ENCODE results near the gene ELFN1. TPM values are rescaled to one million over a fixed set of nuclear protein-coding genes. Genes with fewer than 3 reads are reported as not detected.

The ELFN1 gene
- total RNA-seq, 2 donors from 2014 or later, result 0.06 to 0.19 TPM

GRCh38 chr7:1767524-1767923 lies 97.4 kb downstream of the ELFN1 start:
- Mint-ChIP-seq H3K4me1 (no peaks in the 10 kb centered on the region), H3K4me3 (no peak overlapping the region), H3K9me3 (no peaks in the 10 kb centered on the region), H3K27me3 (no peaks in the 10 kb centered on the region), H3K36me3 (ENCODE audit: low read depth) (no peaks in the 10 kb centered on the region), H3K27ac (no peak overlapping the region)
- no peak for ATAC-seq (replicated peaks)

- no peaks in the 10 kb centered on the region for H3K9me3 Mint-ChIP-seq
- no peak overlapping the region for H3K27ac Mint-ChIP-seq
- H3K36me3 Mint-ChIP-seq (ENCODE audit: low read depth), result no peaks in the 10 kb centered on the region
- no peak for ATAC-seq (replicated peaks)
- no peaks in the 10 kb centered on the region for H3K4me1 Mint-ChIP-seq
- no peaks in the 10 kb centered on the region for H3K27me3 Mint-ChIP-seq
- H3K4me3 Mint-ChIP-seq, result no peak overlapping the region
These were observed 98.8 kb downstream of the ELFN1 start for GRCh38 chr7:1768832-1769231.

DNA sequence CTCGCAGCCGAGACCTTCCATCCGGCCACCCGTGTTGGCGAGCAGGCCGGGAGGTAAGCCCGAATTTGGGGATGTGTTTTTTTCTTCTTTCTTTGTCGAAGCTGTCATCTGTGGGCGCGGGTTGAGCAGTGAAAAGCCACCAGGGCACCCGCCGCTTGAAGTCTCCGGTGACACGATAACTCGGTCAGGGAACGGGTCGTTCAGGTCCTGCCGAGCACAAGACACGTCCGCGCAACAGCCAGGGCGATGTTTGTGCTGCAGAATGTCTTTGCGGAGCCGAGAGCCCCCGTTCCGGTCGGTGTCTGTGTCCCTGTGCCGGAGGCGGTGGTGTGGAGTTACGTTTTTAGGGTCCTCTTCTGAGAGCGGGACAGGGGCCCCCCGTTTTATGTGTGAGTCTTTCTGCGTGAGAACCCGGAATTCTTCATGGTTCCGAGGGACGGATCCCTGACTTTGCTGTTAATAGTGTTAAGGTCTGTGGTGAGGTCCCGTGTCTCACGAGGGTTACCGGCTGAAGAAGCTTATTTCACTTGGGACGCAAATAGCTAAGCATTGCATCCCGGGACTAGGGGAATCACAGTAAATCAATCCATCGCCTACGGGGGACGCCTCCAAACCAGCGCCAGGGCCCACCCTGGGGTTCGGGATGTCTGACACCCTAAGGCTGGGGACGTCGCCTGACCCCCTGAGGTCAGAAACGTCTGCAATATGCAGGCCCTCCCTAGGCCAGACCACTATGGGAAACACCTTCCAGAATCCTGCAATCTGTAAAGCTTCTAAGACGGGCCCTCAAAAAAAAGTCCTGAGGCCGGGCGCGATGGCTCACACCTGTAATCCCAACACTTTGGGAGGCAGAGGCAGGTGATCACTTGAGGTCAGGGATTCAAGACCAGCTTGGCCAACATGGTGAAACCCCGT lies 99.5 kb downstream of the ELFN1 start:
- H3K4me1 Mint-ChIP-seq, result no peaks in the 10 kb centered on the region
- ATAC-seq (replicated peaks), result no peak
- H3K9me3 Mint-ChIP-seq, result no peaks in the 10 kb centered on the region
- H3K4me3 Mint-ChIP-seq, result no peak overlapping the region
- H3K27me3 Mint-ChIP-seq, result peaks cover 5% of the 10 kb centered on the region
- H3K36me3 Mint-ChIP-seq (ENCODE audit: low read depth), result no peaks in the 10 kb centered on the region
- H3K27ac Mint-ChIP-seq, result no peak overlapping the region

GRCh38 chr7:1770331-1770730 lies 100.3 kb downstream of the ELFN1 start:
- H3K27me3 Mint-ChIP-seq, result peaks cover 5% of the 10 kb centered on the region
- no peak overlapping the region for H3K4me3 Mint-ChIP-seq
- no peaks in the 10 kb centered on the region for H3K36me3 Mint-ChIP-seq (ENCODE audit: low read depth)
- ATAC-seq (replicated peaks), result no peak
- no peak overlapping the region for H3K27ac Mint-ChIP-seq
- H3K9me3 Mint-ChIP-seq, result peaks cover under 1% of the 10 kb centered on the region
- no peaks in the 10 kb centered on the region for H3K4me1 Mint-ChIP-seq

DNA sequence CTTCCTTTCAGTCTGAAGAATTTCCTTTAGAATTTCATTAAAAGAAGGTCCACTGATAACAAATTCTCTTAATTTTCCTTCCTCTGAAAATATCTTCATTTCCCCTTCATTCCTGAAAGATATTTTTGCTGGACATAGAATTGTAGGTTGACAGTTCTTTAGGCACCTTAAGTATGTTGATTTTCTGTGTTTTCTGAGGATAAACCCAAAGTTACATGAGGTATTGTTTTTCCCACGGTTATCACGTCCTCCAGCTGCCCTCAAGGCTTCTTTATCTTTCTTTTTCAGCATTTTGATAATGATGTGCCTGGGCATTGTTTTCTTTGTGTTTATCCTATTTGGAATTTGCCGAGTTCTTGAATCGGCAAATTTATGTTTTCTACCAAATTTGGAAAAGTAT lies 105.3 kb downstream of the ELFN1 start:
- Mint-ChIP-seq H3K27me3 (peaks cover 9% of the 10 kb centered on the region), H3K36me3 (ENCODE audit: low read depth) (no peaks in the 10 kb centered on the region), H3K9me3 (peaks cover 9% of the 10 kb centered on the region), H3K4me1 (no peaks in the 10 kb centered on the region), H3K4me3 (no peak overlapping the region), H3K27ac (no peak overlapping the region)
- no peak for ATAC-seq (replicated peaks)

DNA sequence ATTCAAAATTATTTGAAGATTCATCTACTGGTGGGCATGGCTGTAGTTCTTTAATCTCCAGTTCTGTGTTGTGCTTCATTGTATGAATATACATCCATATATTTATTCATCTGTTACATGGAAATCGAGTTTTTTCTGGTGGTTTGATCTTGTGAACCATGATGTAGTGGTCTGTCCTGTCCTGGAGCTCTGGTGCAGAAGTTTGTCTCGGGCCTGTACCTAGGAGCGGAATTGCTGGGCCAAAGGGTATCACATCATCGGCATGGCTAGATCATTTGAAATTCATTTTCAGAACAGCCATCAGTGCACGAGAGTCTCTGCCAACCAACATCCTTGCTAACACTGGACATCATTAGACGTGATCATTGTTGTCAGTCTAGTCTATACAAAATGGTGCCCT lies 107.0 kb downstream of the ELFN1 start:
- H3K36me3 Mint-ChIP-seq (ENCODE audit: low read depth), result no peaks in the 10 kb centered on the region
- no peak overlapping the region for H3K4me3 Mint-ChIP-seq
- H3K27ac Mint-ChIP-seq, result no peak overlapping the region
- H3K4me1 Mint-ChIP-seq, result no peaks in the 10 kb centered on the region
- peaks cover 9% of the 10 kb centered on the region for H3K9me3 Mint-ChIP-seq
- H3K27me3 Mint-ChIP-seq, result peaks cover 9% of the 10 kb centered on the region
- no peak for ATAC-seq (replicated peaks)

- H3K27ac Mint-ChIP-seq, result no peak overlapping the region
- ATAC-seq (replicated peaks), result no peak
- H3K9me3 Mint-ChIP-seq, result peaks cover 9% of the 10 kb centered on the region
- no peaks in the 10 kb centered on the region for H3K4me1 Mint-ChIP-seq
- H3K4me3 Mint-ChIP-seq, result no peak overlapping the region
- H3K27me3 Mint-ChIP-seq, result peaks cover 5% of the 10 kb centered on the region
- H3K36me3 Mint-ChIP-seq (ENCODE audit: low read depth), result no peaks in the 10 kb centered on the region
These were observed 109.4 kb downstream of the ELFN1 start for GRCh38 chr7:1779445-1779844.

DNA sequence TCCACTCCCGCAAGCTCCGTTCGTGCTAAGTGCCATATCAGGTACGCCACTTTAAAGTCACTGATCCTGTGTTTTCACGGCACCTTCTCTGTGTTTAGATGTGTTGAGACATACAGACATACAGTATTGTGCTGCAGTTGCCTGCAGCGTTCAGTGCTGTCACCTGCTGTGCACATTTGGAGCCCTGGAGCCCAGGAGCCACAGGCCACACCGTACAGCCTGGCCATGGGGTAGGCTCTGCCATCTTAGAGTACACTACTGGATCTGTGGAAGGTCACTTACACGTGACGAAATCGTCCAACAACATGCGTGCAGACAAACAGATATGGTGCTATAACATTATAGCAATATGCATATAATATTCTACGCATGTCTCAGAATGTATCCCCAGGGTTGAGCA lies 111.3 kb downstream of the ELFN1 start:
- Mint-ChIP-seq H3K27ac (no peak overlapping the region), H3K4me3 (no peak overlapping the region), H3K36me3 (ENCODE audit: low read depth) (no peaks in the 10 kb centered on the region), H3K27me3 (peaks cover 6% of the 10 kb centered on the region), H3K4me1 (no peaks in the 10 kb centered on the region), H3K9me3 (peaks cover 4% of the 10 kb centered on the region)
- no peak for ATAC-seq (replicated peaks)

- Mint-ChIP-seq H3K36me3 (ENCODE audit: low read depth) (no peaks in the 10 kb centered on the region), H3K27me3 (peaks cover 12% of the 10 kb centered on the region), H3K27ac (no peak overlapping the region), H3K4me1 (no peaks in the 10 kb centered on the region), H3K4me3 (no peak overlapping the region), H3K9me3 (no peaks in the 10 kb centered on the region)
- no peak for ATAC-seq (replicated peaks)
These were observed 115.8 kb downstream of the ELFN1 start for GRCh38 chr7:1785839-1786238.

DNA sequence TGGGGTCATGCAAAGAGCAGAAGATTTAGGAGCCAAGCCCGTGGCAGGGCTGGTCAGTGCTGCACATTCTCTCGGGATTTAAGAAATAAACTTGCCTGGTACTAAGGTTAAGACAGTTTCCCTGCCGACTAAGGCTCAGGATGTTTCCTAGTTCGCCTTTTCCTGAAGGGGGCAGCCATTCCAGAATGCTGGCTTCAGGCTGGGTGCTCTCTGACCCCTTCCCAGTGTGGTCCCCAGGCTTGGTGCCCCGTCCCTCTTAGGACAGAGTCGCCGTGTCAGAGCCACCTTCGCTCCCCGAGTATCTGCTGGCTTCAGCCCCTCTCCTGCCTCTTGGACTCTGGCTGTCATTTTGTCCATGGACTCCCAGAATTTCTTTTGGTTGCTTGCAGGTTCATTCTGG lies 117.2 kb downstream of the ELFN1 start:
- no peaks in the 10 kb centered on the region for H3K9me3 Mint-ChIP-seq
- ATAC-seq (replicated peaks), result no peak
- no peaks in the 10 kb centered on the region for H3K36me3 Mint-ChIP-seq (ENCODE audit: low read depth)
- H3K4me3 Mint-ChIP-seq, result no peak overlapping the region
- no peaks in the 10 kb centered on the region for H3K4me1 Mint-ChIP-seq
- peaks cover 12% of the 10 kb centered on the region for H3K27me3 Mint-ChIP-seq
- no peak overlapping the region for H3K27ac Mint-ChIP-seq

- Mint-ChIP-seq H3K4me3 (no peak overlapping the region), H3K4me1 (no peaks in the 10 kb centered on the region), H3K36me3 (ENCODE audit: low read depth) (no peaks in the 10 kb centered on the region), H3K27me3 (peaks cover 16% of the 10 kb centered on the region), H3K27ac (no peak overlapping the region), H3K9me3 (peaks cover 3% of the 10 kb centered on the region)
- ATAC-seq (replicated peaks), result no peak
These were observed 117.7 kb downstream of the ELFN1 start for GRCh38 chr7:1787681-1788235.

DNA sequence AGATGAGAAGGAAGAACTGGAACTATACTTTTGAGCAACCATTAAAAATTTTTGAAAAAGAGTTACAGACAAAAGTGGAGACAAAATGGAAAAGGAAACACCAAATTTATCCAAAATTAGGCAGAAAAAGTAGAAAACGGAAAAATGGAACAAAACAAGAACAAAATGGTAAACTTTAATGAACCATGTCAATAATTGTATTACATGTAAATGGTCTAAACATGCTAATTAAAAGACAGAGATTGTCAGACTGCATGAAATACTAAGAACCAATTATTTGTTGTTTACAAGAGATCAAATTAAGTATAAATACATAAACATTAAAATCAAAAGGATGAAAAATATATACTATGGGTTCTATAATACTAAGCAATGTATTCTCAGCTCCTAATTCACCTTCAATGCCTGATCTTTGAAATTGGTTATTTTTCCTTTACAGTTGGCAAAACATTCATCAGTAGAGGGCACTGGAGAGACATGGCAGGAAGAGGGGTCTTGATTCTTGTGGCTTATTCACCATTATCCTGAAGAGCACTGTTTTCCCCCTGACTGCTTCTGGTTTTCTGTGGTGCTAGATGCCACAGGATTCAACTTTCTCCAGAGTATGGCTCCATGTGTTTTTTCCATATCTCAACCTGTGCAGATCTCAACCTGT lies 124.9 kb downstream of the ELFN1 start:
- Mint-ChIP-seq H3K9me3 (peaks cover 16% of the 10 kb centered on the region), H3K27ac (no peak overlapping the region), H3K36me3 (ENCODE audit: low read depth) (no peaks in the 10 kb centered on the region), H3K4me1 (no peaks in the 10 kb centered on the region), H3K27me3 (peaks cover 34% of the 10 kb centered on the region), H3K4me3 (no peak overlapping the region)
- ATAC-seq (replicated peaks), result no peak

Data from activated T-helper 17 cell treated with anti-CD3 and anti-CD28 coated beads, Interleukin-2, amount 50 U/mL, for 72 hours (primary cell).